GM18507 (cell line): Measurements from ENCODE around the gene SPATA21.
"Not testable (repeated sequence)": the region's sequence is repeated elsewhere in the genome, so short reads cannot be mapped to it uniquely, and the experiment has no call there.

Experiments
- DNase-seq: peaks from one replicate; pipeline ENCODE4 v3.0.0; 2011; ENCODE audit warnings: low read depth; ENCODE audit not compliant: insufficient read length; ENCODE audit errors: extremely low spot score
- FAIRE-seq: peaks from 2 replicates; lab custom pipeline; 2011; peaks lifted over from hg19 to GRCh38; lab: Jason Lieb, UNC

Gene SPATA21

DNA sequence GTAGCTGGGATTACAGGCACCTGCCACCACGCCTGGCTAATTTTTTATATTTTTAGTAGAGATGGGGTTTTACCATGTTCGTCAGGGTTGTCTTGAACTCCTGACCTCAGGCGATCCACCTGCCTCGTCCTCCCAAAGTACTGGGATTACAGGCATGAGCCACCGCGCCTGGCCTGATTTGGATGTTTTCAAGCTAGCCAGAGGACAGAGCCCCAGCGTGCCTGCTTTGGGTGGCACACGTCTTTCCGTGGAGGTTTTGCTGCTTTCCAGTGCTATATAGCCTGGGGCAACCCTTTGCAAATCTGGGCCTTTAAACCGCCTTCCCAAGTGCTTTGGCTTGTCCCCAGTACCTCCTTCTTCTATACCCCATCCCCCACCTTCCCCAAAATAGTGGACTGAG is 18.9 kb upstream of the SPATA21 start:
- FAIRE-seq, DNase-seq: not testable (repeated sequence)

DNA sequence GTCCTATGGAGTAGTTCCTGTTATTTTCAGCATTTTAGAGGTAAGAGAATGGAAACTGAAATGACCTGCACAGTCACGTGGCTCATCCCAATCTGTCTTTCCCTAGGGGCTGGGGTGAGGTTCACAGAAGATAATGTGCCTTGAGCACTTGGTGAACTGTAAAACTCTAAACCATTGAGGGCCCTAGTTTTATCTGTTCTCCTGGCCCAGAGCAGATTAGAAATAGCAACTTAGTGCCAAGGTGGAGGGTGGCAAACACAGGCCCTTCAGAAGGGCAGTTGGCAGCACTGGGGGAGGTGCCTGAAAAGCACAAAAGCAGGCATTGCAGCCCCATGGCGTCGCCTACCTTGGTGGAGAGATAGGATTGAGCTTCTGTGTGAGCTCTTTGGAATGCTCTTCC is 17.7 kb upstream of the SPATA21 start:
- FAIRE-seq, DNase-seq: not testable (repeated sequence)

DNA sequence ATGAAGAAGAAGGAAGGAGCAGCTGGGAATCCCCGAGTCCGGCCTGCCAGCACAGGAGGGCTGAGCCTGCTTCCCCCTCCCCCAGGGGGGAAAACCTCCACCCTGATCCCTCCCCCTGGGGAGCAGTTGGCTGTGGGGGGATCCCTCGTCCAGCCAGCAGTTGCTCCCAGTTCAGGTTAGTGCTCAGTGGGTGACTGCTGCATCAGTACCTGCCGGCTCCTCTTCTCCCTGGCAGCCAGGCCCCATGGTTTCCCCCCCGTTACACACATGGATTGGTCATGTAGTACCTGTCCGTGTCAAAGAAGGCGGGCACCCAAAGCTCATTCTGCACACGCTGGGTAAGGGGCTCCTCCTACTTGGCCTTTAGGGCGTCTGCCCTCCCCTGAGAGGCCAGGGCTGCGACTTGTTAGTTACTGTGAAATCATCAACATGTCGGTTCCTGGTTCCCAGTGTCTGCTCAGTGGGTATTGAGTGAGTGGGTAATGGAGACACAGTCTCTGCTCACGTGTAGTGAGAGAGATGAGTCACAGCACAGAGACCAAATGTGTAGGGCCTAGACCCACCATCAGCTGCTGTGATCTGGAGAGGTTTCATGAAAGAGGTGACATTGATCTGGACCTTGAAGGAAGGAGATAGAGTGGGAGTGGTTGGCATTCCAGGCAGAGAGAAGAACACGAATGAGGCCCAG is 14.8 kb upstream of the SPATA21 start:
- DNase-seq: no peak
- peak; percentile 70 for FAIRE-seq

DNA sequence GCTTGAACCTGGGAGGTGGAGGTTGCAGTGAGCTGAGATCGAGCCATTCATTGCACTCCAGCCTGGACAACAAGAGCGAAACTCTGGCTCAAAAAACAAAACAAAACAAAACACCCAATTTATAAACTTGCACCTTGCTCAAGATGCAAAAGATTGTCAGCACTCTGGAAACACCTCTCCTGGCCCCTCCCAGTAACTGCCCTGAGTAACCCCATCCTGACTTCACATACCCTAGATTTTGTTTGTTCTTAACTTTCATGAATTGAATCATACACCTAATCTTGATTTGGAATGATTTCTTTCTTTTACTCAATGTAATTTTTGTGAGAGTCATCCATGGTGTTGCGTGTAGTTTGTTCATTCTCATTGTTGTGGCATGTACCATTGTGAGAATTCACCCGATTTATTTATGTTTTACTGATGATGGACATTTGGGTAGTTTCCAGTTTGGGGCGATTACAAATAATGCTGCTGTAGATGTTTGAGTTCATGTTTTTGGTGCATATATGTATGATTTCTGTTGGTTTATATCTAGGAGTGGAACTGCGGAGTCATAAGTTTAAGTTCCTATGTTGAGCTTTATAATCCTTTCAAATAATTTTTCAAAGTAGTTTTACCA is 13.7 kb upstream of the SPATA21 start:
- peak; percentile 70 for FAIRE-seq

DNA sequence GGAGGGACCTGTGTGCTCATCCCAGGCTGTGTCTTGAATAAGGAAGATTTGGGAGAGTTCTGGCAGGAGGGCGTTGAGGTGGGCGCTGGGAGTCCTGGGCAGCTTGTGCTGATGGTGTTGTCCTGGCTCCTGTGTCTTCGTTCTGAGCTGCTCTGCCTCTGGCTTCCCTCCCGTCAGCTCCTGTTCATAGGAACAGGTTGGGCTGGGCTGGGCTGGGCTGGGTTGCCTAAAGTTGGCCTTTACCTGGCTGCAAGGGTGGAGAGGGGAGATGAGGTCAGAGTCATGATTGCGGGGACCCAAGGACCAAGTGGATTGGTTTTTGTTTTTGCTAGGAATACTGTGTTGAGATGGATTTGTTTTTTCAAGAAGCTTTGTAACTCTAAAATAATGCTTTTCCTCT is 12.4 kb upstream of the SPATA21 start:
- DNase-seq (no peak), FAIRE-seq (no peak)

More for the DNA sequence above, 13.7 kb upstream of the SPATA21 start:
- DNase-seq: no peak

DNA sequence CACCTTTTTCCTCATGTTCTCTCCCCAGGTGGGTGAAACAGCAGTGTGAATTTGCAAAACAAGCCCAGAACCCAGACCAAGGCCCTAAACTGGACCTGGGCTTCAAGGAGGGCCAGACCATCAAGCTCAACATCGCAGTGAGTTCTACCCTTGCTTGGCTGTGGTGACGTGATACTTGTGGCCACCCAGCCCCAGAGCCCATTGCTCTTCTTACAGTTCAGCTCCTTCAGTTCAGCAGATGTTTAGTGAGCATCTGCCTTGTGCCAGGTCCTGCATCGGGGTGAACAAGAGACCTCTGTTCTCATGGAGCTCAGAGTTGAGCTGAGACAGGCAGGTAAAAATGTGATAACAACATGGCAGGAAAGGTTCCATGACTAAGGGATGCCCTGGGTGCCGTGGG is 11.8 kb upstream of the SPATA21 start:
- FAIRE-seq (no peak), DNase-seq (no peak)

DNA sequence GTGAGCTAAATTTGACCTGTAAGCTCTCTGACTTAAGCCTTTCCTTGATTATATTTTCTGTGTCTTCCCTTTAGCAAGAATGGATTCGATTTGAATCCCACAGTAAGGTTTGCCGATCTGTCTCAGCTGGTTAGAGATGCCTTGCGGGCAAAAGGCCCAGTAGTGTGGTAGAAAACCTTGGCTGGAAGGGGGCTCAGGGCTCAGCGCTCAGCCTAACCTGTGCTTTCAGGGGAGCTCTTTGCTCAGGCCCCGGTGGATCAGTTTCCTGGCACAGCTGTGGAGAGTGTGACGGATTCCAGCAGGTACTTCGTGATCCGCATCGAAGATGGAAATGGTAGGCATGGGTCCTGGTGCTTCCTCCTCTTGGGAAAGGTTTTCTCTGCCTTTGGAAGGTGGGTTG is 10.4 kb upstream of the SPATA21 start:
- DNase-seq (no peak), FAIRE-seq (no peak)

DNA sequence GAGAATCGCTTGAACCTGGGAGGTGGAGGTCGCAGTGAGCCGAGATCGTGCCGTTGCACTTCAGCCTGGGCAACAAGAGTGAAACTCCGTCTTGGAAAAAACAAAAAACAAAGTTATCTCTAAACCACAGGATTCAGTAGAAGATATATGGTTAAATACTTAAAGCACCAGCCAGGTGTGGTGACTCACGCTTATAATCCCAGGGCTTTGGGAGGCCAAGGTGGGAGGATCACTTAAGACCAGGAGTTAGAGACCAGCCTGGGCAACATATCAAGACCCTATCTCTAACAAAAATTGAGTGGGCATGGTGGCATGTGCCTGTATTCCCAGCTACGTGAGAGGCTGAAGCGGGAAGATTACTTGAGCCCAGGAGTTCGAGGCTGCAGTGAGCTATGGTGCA is 8.9 kb upstream of the SPATA21 start:
- FAIRE-seq (no peak), DNase-seq (no peak)

DNA sequence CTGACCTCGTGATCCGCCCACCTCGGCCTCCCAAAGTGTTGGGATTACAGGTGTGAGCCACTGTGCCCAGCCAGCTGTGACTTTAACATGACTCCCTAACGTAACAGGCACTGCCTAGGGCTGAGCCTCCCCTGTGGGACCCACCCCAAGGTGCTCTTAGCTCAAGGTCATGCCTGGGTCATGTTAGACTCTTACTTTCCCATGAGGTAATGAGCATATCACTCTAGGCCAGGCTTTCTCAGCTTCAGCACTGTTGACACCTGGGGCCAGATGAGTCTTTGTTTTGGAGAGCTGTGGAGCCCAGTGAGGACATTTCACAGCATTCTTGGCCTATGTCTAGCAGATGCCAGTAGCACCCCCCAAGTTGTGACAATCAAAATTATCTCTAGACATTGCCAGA is 7.8 kb upstream of the SPATA21 start:
- FAIRE-seq (no peak), DNase-seq (no peak)

DNA sequence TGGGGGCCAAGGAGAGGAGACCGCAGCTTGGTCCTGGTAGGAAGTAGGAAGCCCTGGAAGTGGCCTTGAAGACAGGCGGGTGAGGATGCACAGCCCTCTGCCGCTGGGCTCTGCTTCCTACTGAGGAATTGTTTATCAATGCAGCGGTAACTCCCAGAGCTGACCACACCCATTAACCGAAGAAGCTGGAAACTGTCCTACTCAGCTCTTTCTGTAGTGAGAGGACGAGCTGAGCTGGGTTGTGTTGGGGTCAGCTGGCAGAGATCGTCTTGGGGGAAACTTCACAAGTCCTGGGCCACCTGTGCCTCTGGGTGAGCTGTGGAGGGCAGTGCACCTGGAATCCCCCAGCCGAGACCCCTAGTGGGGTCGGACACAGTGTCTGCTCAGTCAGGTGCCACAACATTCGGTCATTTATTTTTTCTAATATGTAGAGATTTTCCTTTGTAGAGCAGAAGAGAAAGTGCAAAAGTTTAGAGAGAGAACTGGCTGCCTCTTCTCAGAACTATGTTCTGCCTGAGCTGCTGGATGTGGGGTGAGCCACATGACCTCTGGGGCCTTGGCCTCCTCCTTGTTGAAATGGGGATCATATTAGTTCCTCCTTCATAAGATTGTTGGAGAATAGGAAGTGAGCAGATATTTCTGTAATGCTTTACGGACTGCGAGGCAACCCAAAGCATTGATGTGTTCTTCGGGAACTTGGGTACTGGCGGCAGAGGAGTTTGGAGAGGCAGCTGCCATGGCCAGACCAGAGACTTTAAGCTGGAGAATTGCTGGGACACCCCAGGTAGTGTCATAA is 6.9 kb upstream of the SPATA21 start:
- no peak for FAIRE-seq

DNA sequence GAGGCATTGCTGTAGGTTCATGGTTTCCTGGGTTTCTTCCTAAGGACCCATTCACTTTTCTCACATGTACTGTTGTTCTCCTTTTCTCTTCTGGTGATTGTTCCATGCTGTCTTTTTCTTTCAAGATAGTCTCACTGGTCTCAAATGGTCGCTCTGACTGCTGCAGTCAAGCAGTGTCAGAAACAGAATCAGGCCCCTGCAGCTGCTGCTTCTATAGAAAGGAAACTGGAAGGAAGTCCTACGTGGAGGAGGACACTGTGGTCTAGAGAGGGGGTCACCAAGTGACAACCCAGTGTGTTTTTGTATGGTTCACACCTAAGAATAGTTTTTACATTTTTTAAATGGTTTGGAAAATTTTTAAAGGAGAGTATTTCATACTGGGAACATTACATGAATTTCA is 5.7 kb upstream of the SPATA21 start:
- no peak for DNase-seq
- FAIRE-seq: no peak

More for the DNA sequence above, 6.9 kb upstream of the SPATA21 start:
- DNase-seq: no peak

DNA sequence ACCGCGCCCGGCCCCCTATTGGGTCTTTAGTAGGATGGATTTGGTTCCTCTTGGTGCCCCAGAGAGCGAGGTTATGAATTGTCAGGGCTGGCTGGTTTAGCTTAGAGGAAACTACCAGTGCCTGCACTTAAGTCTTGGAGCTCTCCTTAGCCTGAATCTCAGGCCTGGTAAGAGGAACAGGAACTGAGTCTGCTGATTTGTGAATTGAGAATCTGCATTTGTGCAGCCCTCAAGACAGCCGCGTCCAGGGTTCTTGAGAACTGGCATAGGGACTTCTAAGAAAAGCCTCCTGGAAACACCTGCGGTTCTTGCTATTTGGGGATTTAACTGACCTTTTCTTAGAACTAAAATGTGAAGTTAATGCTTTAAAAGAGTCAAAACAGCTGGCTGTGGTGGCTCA is 5.0 kb upstream of the SPATA21 start:
- FAIRE-seq: no peak
- no peak for DNase-seq

DNA sequence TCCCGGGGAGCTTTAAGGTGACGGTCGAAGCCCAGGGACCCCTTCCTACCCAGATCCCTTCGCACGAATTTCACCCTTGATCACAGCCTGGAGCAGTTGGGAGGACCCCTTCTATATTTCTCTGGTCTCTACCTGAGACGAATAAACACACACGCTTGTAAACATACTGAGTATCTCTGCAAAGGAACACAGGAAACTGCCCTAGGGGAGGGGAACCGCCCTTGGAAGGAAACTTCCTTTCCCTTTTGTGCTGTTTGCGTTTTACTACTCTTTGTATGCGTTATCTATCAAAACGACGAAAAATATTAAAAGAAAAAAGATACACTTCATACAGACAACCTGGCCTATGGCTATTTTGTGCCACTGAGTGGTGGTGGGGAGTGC is 4.0 kb upstream of the SPATA21 start:
- DNase-seq (no peak), FAIRE-seq (peak; percentile 35)

DNA sequence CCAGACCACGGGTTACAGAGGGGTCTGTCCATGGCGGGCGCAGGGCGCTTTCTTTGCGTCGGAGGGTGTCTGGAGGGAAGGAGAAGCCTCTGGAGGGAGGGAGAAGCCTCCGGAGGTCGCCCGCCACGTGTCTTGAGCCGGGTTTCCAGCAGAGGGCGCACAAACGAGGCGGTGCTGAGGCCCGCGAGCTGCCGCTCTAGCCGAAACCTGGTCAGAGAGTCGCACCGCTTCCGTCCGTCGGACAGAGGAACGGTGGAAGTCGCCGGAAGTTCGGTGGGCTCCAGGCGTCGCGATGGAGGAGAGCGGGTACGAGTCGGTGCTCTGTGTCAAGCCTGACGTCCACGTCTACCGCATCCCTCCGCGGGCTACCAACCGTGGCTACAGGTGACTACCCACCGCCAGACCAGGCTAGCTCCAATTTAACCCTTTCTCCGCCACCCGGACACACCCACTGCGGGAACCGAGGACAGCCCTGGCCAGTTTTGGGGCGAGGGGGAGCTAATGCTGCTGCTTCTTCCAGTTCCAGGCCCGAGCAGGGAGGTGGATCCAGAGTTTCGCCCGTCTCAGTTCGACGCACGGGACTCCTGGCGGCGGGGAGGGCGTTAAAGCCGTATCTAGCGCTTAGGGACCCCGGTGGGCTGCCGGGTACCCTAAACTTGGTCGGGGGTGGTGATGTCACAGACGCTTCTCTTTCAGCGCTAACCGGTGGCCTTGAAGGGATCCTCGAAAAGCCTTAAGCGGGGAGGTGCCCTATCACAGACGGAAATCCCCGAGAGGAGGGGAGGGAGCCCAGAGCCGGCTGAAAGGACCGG is 3.5 kb upstream of the SPATA21 start, which contains the start of gene NECAP2:
NECAP2 (plus strand) TSS at position 255 of the 812 bp plus-strand sequence; CDS start at position 293, 38 bp downstream.
- peak; percentile 93 for FAIRE-seq
- peak; percentile 85 for DNase-seq

DNA sequence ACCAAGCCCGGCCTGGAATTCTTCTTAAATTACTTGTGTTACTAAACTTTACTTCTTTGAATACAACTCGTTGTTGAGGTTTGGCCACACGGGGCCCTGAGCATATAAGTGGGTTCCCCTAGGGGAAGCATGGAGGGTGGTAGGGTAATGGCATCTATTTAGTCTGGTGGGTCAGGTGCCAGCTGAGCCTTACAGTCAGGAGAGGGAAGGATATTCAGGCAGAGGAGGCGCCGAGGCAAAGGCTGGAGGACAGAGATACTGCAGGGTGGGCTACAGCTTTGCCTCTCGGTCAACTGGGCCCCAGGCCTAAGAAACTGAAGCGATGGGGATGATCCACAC is 2.9 kb upstream of the SPATA21 start:
- FAIRE-seq (no peak), DNase-seq (no peak)

DNA sequence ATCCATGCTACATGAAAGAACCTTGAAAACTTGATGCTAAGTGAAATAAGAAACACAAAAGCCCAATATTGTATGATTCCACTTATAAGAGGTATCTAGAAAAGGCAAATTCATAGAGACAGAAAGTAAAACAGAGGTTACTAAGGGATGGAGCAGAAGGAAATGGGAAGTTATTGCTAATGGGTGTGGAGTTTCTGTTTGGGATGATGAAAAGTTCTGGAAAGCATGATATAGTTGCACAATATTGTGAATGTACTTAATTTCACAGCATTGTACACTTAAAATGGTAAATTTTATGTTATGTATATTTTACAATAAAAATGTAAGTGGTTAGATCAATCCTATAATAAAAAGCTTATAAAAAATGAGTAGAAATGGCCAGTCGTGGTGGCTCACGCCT is 1.7 kb upstream of the SPATA21 start:
- no peak for DNase-seq
- FAIRE-seq: no peak

DNA sequence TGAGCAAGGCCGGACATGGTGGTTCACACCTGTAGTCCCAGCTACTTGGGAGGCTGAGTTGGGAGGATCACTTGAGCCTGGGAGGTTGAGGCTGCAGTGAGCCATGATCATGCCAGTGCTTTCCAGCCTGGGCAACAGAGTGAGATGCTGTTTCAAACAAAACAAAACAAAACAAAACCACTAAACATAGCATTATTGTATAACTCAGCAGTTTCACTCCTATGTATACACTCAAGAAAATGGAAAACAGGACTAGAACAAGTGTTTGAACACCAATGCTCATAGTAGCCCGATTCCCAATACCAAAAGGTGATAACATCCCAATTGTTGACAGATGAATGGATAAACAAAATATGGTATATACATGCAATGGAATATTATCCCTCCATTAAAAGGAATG is 1.3 kb upstream of the SPATA21 start:
- DNase-seq: no peak
- no peak for FAIRE-seq

DNA sequence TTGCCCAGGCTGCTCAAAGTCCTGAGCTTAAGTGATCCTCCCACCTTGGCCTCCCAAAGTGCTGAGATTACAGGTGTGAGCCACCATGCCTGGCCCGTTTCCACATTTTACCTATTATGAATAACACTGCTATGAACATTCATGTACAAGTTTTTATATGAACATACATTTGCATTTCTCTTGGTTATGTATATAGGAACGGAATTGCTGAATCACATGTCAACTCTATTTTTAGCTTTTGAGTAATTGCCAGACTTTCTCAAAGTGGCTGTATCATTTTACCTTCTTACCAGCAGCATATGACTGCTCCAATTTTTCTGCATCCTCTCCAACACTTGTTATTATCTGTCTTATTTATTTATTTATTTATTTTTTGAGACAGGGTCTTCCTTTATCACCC is 2.7 kb downstream of the SPATA21 start:
- FAIRE-seq: no peak
- no peak for DNase-seq

DNA sequence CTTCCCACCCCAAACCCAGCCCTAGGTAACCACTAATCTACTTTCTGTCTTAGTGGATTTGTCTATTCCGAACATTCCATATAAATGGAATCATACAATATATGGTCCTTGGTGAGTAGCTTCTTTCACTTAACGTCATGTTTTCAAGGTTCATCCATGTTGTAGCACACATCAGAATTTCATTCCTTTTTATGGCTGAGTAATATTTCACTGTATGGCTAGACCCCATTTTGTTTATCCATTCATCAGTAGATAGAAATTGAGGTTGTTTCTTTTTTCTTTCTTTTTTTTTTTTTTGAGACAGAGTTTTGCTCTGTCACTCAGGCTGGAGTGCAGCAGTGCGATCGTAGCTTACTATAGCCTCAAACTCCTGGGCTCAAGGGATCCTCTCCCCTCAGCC is 3.2 kb downstream of the SPATA21 start:
- FAIRE-seq: no peak
- no peak for DNase-seq

DNA sequence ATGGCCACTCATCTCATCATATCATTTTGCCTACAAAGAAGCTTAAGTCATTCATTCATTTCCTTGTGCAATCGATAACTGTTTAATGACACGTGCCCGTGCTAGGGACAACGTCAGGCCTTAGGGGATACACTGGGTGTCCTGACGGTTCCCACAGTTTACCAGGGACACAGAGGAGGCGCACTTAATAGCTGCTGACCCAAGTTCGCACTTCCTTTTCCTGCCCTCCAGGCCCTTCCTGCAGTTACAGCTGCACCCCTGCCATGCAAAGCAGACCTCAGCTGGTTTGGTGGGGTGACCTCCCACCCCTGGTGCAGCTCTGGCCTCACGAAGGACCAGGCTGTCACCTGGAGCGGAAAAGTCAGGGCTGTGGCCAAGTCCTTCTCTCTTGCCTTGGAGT is 4.2 kb downstream of the SPATA21 start:
- DNase-seq: no peak
- FAIRE-seq: peak; percentile 24
